NCI-H2107 treated with DMSO at 0.1 percent for 48 hours (cell line): ENCODE results near the gene IL6.
"Not testable (repeated sequence)": the region's sequence is repeated elsewhere in the genome, so short reads cannot be mapped to it uniquely, and the experiment has no call there.

ENCODE experiments used
- DNase-seq: peaks from one replicate; lab custom pipeline; 2025; ENCODE audit not compliant: unreplicated experiment; lab: John Stamatoyannopoulos, UW

IL6 gene

DNA sequence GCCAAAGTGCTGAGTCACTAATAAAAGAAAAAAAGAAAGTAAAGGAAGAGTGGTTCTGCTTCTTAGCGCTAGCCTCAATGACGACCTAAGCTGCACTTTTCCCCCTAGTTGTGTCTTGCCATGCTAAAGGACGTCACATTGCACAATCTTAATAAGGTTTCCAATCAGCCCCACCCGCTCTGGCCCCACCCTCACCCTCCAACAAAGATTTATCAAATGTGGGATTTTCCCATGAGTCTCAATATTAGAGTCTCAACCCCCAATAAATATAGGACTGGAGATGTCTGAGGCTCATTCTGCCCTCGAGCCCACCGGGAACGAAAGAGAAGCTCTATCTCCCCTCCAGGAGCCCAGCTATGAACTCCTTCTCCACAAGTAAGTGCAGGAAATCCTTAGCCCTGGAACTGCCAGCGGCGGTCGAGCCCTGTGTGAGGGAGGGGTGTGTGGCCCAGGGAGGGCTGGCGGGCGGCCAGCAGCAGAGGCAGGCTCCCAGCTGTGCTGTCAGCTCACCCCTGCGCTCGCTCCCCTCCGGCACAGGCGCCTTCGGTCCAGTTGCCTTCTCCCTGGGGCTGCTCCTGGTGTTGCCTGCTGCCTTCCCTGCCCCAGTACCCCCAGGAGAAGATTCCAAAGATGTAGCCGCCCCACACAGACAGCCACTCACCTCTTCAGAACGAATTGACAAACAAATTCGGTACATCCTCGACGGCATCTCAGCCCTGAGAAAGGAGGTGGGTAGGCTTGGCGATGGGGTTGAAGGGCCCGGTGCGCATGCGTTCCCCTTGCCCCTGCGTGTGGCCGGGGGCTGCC, at the start of gene IL6:
IL6 (plus strand) TSS at position 294 of the 807 bp plus-strand sequence; CDS start at position 357, 63 bp downstream.
- peak; percentile 15 for DNase-seq

DNA sequence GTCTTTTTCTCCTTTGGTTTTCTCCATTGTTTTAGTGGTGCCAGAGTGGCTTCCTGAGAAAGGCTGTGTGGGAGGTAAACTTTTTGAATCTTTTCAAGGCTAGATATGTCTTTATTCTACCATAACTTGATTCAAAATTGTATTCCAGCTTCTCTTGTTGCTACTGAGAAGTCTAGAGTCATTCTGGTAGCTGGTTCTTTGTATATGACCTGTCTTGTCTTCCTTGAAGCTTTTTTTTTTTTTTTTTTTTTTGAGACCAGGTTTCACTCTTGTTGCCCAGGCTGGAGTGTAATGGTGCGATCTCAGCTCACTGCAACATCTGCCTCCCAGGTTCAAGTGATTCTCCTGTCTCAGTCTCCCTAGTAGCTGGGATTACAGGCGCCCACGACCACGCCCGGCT, 49.7 kb upstream of the IL6 start:
- not testable (repeated sequence) for DNase-seq

GRCh38 chr7:22677680-22678079, 49.3 kb upstream of the IL6 start:
- no peak for DNase-seq

- DNase-seq, result no peak
These were observed 46.5 kb upstream of the IL6 start for GRCh38 chr7:22680482-22680911.

DNA sequence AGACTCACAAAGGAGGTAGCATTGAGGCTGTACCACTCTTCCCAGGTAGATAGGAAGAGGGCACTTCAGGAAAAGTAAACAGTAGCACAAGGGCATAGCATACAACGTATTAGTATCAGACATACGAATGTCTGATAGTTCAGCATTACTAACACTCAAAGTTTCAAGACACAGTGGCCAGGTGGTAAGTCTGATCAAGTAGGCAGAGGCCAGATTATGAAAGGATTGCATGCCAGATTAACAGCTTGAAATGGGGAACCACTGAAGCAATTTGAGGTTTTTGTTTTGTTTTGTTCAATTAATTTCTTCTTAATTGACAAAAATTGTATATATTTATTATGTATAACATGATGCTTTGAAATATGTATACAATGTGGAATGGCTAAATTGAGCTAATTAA, 45.7 kb upstream of the IL6 start:
- DNase-seq, result no peak

DNA sequence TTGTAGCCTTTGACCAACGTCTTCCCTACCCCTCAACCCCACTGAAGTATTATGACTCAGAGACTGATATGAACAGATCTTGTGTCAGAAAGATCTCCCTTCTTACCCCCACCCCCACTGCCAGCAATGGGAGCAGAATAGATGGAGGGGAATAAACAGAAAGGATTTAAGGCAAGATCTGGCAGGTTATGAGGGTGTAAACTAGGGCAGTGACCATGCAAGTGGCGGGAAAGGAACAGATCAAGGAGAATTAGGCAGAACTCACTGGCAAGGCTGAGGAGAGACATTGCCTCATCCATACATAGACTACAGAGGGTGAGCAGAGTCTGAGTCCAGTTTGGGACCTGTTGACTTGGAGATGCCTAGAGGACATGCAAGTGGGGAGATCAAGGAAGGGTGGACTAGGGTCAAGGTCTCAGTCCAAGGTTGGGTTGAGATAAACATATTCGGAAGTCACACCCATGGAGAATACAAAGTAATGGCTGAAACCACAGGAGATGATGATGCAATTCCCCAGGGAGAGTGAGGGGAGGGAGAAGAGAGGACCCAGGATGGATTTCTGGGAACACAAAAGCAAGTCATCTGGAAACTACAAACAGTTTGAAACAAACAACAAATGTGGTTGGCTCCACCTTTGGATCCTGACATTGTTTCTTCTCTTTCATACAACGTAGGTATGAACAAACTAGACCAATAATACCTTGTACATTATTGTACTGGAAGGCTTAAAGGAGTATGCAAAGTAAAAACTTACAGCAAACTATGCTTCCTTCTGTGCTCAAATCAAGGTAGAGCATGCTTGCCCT, 44.9 kb upstream of the IL6 start:
- DNase-seq, result no peak

DNA sequence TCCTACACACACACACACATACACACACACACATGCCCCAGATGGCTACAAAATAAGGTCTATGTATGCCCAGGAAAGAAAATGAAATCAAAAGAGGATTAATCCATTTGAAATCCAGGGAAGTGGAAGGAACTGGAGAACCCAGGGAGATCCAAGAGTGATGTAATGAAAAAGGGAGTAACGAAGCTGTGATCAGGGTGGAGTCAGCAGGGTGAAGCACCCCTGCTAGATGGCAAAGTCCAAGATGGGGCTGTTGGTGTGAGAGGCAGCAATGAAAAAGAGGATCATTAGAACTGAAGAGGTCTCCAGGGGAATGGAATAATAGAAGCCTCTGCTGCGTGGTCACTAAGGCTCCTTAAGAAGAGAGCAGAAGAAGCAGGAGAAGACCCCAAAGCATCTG, 43.6 kb upstream of the IL6 start:
- no peak for DNase-seq

DNA sequence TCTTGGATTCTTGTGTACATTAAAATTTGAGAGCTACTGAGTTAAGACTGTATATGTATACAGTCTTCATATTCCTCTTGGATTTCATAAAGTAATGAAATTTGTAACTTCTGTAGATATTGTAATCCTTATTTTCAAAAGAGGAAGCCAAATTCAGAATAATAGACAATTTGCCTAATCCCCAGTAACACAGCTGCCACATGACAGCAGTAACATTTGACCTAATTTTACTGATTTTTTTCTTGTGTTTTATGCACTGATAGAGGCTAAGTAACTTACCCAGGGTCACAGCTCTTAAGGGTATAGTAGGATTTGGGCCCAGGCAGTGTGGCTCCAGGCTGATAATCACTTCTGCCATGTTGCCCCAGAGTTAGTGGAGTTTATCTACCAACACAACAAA, 40.4 kb upstream of the IL6 start:
- DNase-seq, result no peak

- DNase-seq, result no peak
These were observed 38.9 kb upstream of the IL6 start for GRCh38 chr7:22688084-22688483.

DNA sequence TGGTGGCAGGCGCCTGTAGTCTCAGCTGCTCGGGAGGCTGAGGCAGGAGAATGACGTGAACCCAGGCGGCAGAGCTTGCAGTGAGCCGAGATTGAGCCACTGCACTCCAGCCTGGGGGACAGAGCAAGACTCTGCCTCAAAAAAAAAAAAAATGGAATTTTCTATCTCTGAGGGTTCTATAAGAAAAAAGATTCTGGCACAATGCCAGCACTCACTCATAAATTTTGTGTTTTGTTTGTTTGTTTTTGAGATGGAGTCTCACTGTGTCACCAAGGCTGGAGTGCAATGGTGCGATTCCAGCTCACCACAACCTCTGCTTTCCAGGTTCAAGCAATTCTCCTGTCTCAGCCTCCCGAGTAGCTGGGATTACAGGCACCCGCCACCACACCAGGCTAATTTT, 38.1 kb upstream of the IL6 start:
- DNase-seq, result not testable (repeated sequence)

DNA sequence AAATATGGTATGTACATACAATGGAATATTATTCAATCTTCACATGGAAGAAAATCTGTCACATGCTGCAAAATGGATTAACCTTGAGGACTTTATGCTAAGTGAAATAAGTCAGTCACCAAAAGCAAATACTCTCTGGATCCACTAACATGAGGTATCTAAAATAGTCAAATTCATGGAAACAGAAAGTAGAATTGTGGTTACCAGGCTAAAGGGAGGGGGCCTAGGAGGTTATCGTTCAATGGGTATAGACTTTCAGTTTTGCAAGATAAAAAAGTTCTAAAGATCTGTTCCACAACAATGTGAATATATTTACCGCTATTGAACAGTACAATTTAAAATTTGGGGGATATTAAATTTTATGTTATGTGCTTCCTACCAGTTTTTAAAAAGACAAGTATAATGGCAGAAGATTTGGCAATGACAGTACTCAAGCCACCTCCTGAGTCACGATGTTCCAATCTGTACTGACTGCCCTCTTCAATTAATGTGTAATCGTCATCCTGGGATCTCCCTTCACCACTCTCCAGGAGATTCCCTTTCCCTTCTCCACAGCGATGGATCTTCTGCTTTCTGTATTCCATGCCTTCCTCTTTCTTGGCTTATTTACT, 32.3 kb upstream of the IL6 start:
- DNase-seq, result no peak

DNA sequence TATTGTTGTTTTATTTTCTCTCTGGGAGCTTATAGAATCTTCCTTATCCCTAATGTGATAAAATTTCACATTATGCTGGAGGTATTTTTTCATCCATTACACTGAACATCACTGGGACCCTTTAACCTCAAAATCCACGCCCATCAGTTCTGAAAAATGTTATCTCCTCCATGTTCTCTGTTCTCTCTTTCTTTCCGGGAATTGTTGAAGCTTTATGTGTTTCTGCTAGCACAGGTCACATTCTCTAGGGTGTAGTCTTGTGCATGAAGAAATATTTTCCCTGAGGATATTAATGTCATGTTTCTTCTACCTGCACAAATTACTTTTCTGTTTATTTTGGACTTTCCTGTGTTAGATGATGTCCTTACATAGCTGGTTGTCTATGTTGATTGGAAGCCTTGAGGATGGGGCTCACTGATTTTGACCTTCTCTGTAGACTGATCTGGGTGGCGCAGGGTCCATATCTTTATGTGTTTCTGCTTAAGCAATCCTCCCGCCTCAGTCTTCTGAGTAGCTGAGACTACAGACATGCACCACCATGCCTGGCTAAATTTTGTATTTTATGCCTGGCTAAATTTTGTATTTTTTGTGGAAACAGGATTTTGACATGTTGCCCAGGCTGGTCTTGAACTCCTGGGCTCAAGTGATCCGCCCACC, 31.4 kb upstream of the IL6 start:
- no peak for DNase-seq

DNA sequence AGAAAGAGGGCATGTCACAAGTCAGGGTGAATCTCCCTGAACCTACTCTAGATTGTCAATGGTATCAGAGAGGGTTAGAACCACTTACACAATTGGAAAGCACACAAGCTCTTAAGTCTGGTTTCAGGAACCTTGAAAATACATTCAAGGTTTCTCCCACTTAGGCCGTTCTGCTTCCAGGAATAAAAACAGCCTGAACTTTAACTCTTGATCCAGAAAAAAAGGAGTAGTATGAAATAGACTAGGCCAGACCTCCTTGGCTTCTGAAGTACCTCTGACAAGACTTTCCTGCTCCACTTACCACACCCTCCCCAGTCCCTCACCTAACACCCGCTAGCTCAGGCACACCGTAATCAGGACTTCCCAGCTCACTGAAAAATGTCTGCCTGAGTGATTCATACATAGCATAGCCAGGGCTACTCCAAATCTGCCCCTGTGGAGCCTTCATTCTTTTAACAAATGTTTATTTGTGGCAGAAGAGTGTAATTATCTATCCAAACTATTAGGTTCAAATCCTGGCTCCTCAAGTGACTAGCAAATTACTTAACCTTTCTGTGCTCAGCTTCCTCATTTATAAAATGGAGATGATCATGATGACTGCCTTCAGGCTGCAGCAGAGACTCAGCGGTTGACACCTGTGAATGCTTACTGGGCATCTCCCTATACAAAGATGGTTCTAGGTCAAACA, 30.3 kb upstream of the IL6 start:
- no peak for DNase-seq

GRCh38 chr7:22697322-22697859, 29.6 kb upstream of the IL6 start:
- no peak for DNase-seq

DNA sequence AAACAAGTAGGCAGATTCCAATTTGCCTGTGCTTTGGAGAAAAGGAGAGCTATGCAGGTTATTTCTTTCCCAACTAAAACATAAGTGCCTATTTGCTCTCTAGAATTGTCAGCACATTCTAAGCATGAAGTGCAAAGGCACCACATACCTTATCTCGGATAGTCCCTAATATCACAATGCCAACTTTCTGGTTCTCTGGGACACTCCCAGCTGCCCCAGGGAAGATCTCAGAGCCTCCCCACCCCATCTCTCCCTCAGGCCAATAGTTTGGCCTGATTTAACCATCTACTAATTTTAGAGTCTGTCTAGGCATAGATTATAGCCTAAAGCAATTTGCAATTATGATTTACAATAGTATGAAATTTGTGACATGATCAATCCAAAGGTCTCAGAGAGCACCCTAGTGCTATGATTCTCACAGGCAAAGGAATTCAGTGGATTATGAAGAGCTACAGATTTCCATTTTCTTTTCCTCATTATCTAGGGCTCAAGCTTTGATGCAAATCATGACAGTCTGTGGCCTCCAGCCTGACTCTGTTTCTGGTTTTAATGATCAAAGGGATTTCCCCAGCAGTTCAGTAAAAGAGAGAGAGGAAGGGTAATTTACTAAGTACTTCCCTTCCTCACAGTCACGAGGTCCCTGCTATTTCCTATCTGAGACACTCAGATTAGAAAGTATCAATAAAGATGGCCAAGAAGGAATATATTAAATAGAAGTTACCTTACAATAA, 29.0 kb upstream of the IL6 start:
- no peak for DNase-seq

- no peak for DNase-seq
These were observed 28.2 kb upstream of the IL6 start for GRCh38 chr7:22698767-22699166.

DNA sequence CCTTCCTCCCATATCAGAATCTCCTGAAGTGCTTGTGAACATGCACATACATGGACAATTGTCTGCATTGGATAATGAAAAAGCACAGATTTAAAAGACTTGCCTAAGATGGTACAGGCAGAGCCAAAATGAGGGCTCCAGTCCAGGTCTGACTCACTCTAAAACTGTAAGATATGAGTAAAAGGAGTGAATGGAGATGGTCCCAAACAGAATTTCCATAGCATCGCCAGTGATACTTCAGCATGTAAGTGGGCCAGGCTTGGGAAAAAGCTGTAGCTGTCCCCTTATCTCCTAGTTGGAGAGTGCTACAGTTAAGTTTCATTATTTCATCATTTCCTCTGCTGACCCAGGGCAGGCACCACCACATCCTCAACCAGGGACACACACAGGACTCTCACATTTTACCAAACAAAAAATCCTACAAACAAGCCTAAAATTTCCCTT, 26.4 kb upstream of the IL6 start:
- no peak for DNase-seq

DNA sequence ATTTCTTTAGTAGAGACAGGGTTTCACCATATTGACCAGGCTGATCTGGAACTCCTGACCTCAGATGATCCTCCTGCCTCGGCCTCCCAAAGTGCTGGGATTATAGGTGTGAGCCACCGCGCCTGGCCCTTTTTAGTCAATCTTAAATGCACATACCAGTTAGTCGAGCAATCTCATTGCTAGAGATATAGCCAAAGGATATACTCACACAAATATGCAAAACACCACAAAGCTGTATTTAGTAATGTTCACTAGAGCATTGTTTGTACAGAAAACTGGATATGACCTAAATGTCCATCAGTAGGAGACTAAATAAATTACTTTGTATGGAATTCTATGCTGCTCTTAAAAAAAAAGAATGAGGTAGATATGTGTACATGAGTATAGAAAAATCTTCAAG, 24.5 kb upstream of the IL6 start:
- no peak for DNase-seq

DNA sequence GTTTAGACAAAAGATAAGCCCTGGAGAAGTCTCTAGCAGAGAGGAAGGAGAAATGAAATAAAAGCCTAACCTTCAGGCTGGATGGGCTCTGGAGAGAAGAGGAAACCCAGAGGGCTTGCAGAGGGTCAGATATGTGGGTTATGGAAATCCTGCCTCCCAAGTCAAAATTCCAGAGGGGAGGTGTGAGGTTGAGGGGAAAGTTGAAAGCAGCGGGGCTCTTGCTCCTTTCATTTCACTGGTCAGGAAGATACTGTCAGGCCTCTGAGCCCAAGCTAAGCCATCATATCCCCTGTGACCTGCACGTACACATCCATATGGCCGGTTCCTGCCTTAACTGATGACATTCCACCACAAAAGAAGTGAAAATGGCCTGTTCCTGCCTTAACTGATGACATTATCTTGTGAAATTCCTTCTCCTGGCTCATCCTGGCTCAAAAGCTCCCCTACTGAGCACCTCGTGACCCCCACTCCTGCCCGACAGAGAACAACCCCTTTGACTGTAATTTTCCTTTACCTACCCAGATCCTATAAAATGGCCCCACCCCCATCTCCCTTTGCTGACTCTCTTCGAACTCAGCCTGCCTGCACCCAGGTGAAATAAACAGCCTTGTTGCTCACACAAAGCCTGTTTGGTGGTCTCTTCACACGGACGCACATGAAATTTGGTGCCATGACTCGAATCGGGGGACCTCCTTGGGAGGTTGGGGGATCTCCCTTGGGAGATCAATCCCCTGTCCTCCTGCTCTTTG, 23.7 kb upstream of the IL6 start:
- DNase-seq, result not testable (repeated sequence)
